HG02938 (cell line): Measurements from ENCODE around the gene STT3A.

Source experiments
- ATAC-seq: cut with Tn5 transposase; IDR thresholded peaks from one replicate; pipeline ENCODE4 v1.9.1; 2021; ENCODE audit warnings: mild to moderate bottlenecking, moderate library complexity; ENCODE audit not compliant: unreplicated experiment

The STT3A gene

DNA sequence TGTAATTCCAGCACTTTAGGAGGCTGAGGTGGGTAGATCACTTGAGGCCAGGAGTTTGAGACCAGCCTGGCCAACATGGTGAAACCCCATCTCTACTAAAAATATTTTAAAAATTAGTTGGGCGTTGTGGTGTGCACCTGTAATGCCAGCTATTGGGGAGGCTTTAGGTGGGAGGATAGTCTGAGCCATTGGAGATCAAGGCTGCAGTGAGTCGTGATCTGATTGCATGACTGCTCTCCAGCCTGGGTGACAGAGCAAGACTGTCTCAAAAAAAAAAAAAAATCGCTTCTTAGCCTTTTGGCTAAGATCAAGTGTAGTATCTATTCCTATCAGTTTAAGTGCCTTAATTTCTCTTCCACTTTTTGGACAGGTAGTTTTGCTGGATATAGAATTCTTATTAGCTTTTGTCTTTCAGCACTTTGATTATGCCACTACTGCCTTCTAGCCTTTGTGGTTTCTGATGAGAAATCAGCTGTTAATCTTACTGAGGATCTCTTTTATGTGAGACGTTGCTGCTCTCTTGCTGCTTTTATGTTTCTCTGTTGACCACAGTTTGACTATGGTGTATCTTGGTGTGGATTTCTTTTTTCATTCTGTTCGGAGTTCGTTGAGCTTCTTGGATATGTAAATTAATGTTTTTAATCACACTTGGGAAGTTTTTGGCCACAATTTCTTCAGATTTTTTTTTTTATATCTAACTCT is 57.0 kb downstream of the STT3A start:
- ATAC-seq = no peak

DNA sequence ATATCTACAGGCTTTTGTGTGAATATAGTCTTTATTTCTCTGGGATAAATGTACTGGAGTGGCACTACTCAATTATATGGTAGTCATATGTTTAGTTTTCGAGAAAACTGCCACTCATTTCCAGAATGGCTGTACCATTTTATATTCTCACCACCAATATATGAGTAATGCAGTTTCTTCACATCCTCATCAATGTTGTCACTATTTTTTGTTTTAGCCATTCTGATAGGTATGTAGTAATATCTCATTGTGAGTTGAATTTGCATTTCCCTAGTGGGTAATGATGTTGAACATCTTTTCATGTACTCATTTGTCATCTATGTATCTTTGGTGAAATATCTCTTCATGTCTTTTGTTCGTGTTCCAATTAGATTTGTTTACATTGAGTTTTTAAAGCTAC is 70.0 kb downstream of the STT3A start:
- no peak for ATAC-seq

DNA sequence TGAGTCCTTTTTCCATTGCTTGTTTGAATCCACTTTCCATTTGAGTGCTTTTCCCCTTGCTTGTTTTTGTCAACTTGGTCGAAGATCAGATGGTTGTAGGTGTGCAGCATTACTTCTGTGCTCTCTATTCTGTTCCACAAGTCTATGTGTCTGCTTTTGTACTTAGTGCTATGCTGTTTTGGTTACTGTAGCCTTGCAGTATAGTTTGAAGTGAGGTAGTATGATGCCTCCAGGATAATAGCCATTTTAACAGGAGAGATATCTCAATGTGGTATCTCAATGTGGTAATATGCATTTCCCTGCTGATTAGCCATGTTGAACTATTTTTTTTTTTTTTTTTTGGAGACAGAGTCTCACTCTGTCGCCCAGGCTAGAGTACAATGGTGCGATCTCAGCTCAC is 71.3 kb downstream of the STT3A start:
- ATAC-seq = no peak

DNA sequence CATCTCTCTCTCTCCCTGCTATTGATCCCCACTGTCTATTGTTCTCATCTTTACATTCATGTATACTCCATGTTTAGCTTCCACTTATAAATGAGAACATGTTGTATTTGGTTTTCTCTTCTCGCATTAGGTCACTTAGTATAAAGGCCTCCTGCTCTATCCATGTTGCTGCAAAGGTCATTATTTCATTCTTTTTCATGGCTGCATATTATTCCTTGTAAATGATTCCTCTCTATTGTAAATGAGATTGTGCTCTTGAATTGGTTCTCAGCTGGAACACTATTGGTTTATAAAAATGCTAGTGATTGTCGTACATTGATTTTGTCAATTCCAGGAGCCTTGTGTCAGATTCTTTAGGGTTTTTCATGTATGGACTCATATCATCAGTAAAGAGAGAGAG is 74.5 kb downstream of the STT3A start:
- no peak for ATAC-seq

DNA sequence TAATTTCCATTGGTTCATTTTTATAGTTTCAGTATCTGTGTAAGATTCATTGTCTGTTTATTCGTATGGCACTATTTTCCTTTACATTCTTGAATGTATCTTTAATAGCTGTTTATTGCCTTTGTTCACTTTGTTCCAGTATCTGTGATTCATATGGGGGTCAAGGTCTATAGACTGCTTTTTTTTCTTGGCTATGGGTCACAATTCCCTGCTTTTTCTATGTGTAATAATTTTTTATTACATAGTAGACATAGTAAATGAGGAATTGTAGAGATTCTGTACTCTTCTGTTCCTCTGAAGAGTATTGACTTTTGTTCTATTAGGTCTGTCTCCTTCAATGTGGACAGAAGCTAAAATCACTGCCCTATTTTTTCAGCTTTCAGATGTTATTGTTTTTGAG is 77.5 kb downstream of the STT3A start:
- no peak for ATAC-seq

DNA sequence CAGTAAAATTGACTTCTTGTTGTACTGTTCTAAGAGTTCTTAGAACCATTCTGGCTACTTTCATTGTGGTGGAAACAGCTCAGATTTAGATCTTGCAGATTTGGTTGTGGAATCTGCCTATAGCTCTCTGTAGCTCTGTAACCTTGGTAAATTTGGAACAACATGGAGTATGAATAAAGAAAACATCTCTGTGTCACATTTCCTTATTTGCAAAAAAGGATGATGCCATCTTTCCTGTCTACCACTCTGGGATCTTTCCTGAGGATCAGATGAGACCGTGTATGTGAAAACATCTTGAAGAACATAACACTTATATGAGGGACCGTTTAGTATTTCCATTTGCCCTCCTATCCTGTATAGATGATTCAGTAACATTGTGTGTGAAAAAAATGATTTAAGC is 78.9 kb downstream of the STT3A start:
- no peak for ATAC-seq
